ENCODE results near the gene ARPP21.

The ARPP21 gene

DNA sequence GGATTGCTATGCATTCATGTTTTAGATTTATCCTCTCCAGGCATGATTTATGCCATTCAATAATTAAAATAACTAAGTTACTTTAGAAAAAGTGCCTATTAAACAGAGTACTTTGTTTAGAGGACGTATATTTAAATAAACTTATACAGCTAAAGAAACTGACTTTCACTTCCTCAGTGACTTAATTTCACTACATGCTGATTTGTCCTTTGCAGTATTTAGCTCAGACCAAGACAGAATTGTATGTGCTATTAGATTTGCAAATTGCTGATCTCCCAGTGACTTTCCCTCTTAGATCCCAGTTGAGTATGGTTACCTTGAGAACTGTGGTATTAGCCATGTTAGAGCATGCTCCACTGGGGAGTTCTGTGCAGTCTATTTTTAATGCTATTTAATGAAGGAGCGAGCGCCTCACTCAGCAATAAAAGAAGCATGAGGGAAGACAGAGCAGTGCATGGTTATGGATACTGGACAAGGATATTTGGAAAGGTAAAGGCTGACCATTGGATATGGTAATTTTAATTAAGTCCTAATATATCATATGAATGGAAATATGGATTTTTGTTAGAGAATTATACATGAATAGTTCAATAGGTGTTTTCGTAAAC lies 2.7 kb downstream of the ARPP21 start:
- no peak for DNase-seq (ENCODE audit: low read depth)

DNA sequence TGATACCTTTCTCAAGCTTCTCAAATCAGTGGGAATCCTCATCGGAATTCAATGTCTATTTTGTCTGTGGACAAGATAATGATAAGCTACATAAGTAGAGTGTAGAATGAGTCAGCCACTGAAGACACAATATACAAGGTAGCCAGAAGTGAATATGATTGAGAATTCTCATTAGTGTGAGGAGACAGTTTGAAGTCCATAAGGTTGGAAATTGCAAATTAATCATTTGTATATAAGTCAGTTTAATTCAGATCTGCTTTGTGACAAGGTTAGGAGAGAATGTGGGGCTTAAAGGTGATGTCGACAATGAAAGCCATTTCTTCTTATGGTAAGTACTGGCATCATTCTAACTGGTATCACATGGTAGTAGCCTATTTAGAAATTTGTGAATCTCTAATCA lies 4.2 kb downstream of the ARPP21 start:
- DNase-seq (ENCODE audit: low read depth): no peak

DNA sequence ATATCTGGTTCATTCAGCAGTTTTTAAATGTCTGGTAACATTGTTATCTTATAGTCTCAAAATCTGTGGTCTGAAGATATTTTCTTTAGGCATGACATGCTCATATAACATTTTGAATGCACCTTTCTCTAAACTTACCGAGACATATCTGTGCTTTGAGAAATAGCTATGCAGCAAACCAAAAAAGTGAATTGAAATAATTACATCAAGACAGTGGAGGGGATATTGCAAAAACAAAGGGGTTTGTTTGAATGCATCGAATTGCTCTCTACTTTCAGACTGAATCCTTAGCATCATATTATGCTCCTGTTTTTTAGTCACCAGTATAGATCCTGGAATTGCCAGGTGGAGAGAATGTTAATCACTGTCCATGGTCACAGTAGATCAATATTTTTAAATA lies 5.1 kb downstream of the ARPP21 start:
- no peak for DNase-seq (ENCODE audit: low read depth)

DNA sequence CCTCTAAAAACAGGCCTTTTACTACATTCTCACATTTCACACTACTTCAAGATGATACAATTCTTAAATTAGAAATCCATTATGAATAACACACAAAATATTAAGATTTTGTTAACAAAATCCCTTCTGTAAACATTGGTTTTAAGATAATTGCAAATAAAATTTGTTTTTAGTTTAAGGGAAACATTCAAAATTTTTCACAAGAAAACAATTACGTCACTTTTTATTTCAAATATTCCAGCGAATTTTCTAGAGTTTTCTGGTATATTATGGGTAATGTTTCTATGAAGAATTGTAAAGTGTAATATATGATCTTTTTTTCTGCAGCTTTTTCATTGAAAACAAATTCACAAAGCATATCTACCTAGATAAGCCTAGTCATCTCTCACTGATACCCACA lies 5.9 kb downstream of the ARPP21 start:
- no peak for DNase-seq (ENCODE audit: low read depth)

DNA sequence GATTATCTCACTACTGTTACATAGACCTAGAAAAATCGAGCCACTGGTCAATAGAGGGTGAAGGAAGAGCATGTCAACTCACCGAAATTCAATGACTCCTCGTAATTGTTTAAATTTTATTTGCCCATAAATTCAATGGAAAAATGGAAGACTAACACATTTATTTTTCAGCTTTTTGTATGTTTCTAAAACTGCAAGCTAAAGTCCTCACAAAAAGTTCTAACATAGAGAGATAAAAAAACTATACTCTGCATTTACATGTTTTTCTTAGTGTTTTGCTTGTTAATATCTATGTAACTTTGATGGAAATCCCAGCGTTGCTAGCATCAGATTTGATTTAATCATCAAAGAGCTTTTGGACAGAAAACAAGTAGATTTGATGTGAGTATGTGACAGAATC lies 6.8 kb downstream of the ARPP21 start:
- DNase-seq (ENCODE audit: low read depth): no peak

DNA sequence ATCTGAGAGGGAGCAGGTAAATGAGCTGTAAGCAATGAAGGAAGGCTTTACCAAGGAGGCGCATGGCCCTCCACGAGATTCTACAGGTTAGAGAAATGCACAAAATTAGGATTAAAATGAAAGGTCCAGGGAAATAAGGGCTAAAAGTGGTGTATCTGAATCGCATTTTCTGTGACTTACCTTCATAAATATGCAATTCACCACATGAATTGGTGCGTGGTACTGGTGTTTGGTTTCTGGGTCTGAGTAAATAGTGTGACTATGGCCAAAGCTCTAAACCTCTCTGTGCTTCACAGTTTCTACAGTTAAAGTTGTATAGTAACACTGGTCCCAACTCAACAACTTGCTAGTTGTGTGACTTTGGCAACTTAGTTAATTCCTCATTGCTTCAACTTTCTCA lies 8.1 kb downstream of the ARPP21 start:
- DNase-seq (ENCODE audit: low read depth): no peak

DNA sequence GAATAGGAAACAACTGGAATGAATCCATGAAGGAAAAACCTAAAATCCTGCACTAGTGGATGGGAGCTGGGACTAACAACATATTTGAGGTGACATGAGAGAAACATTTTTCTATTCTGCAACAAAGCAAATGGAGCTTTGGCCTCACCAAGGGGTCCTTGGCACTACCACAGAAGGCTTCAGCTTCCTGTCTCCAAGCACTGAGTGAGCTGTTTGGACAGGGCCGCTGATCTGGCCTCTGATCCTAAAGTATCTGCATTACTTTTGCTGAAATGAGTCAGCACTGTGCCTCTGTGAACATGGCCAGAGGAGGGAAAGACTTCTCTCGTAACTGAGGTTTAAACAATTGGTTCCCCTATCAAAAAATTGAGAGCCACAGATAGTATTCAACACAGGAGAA lies 9.0 kb downstream of the ARPP21 start:
- no peak for DNase-seq (ENCODE audit: low read depth)

DNA sequence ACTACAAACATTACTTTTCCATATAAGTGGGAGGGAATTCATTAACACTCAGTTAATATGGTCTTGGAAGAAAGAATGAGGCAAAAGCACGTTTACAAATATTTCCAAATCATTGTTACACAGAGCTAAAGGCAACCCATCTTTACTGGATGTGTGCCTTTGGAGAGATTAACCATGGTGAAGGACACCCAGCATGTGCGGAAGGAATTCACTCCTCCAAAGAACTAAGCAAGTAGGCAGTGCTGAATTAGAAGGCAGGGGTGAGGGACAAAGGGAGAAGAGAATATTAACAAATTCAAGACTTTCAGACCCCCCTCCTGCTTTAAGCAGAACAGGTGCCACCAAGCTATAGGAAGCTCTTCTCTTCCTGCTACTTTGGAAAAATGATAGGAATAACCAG lies 10.1 kb downstream of the ARPP21 start:
- no peak for DNase-seq (ENCODE audit: low read depth)

DNA sequence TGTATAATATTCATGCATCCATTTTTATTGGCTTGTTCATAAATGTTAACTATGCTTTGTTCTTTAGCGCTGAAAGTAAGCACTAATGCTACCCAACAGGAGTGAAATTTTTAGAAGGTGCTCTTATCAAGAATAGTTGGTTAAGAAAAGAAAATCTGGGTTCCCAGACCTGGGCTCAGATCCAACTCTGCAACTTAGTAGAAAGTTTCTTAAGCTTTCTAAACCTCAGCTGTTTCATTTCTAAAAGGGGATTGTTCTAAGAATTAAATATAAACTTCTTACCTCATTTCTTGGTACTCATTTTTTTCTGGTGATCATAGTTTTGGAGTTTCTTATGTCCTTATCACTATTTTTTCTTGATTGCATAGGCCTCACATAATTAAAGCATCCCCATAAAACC lies 12.1 kb downstream of the ARPP21 start:
- DNase-seq (ENCODE audit: low read depth): no peak

DNA sequence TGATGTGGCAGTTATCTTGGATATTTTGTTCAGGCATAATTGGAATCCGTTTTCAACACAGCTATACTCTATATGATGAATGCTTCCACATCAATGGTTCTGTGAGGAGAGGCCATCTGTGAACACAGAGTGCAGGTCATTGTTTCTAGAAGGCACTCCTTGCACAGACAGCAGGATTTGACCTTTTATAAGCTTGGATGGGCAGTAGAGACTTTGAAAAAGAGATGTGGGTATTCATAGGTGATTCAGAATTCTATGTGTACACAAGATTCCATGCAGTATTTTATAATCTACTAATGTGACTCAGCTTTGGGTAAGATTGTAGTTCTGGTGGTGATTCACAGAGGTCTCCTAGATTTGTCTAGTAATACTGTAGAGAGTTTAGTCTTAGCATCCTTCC lies 12.5 kb downstream of the ARPP21 start:
- DNase-seq (ENCODE audit: low read depth): no peak

DNA sequence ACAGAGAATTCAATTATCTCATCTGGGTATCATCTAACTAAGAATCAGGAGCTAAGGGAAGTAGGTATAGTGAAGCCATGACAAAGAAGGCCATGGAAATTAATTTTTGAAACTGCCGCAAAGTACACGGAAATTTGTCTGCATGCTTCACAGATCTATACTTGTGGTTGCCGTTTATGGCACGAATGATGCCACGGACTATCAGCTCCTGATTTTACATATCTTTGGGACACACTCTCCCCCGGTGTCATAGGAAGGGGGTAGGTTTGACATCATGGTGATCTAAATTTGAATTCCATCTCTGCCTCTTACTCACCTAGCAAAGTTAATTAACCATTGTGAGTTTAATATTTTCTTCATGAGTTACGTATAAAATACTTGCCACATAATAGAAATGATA lies 14.0 kb downstream of the ARPP21 start:
- no peak for DNase-seq (ENCODE audit: low read depth)

DNA sequence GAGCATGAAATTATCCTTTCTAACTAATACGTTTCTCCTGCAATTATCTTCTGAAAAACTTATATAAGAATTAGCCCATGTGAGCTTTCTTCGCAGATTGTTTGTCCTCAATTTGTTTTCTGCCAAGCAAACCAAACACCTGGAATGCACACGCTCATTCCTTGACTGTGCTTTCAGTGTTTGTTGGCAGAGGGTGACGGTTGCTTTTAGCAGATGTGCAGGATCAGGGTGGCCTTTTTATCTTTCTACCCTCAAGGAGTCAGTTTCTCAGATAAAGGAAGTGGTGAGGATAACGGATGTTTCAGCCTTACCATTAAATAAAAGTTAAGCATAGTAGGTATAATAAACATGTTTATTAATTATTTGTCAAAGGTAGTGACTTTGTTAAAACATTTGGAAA lies 15.2 kb downstream of the ARPP21 start:
- DNase-seq (ENCODE audit: low read depth): no peak

DNA sequence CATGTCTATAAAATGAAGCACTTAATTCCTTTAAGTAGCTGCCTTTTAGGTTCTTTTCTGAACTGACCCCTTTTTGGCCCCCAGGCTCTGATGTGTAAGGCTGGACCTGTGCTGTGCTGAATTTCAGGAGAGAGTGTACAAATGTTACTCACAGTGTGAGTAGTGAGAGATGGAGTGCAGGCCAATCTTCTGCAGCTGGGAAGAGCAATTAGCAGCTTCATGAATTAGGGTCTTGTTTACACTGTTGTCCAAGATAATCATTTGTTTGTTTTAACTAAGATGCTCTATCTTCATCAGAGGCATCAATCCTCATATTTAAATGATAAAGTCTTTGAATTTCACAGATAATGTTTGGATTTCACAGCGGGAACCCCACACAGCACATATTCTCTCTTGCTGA lies 19.4 kb downstream of the ARPP21 start:
- no peak for DNase-seq (ENCODE audit: low read depth)

DNA sequence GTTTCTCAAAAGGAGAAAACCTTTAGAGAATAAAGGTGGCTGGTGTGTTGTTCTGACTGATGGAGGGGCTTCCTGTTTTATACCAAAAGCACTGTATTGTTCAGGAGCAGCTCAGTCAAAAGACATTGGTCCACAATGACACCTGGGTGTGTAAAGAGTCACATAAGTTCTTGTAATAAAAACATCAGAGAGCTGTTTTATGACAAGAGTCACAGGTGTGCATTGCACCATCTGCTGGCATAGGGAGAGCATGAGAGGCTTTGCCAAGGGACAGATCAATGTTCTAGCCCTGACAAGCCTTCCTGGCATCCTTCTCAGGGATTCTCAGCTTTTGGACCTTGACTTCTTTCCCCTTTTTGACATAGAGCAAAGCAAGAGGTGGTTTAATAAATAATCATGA lies 20.4 kb downstream of the ARPP21 start:
- DNase-seq (ENCODE audit: low read depth): no peak

DNA sequence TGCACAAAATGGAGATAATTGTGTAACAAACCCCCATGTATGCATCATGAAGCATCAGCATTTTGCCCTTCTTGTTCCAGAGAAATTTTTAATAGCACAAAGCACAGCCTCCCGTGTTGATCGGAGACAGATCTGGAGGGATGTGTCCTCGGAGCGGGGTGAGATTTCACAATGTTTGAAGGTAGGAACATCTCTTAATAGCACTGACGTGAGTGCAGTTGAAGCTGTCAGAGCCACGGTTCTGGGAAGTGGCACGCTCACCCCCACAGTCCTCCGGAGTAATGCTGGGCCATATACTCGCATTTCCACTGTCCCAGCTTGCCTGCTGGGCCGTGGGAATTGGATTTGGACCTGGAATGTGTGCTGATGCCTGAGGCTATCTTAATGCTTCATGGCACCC lies 24.1 kb downstream of the ARPP21 start:
- DNase-seq (ENCODE audit: low read depth): no peak

DNA sequence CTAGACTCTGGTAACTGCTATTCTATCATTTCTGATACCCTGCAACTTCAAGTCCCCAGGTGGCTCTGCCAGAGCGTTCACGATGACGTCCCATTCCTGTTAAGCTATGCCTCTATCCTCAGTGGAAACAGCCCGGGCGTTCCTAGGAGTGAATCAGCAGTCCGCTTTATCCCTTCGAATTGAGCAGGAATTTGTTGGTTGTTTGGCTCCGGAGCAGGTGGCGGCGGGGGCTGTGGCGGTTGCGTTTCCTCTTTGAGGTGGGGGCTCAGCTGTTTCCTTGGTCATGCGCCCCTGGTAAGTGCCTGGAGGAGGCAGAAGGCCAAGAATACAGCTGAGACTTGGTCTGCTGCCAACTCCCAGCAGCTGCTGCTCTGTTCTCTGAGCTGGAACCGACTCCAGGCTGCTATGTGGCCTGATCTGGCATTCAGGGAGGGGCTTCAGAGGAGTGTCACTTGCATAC lies 25.2 kb downstream of the ARPP21 start:
- DNase-seq (ENCODE audit: low read depth): no peak

DNA sequence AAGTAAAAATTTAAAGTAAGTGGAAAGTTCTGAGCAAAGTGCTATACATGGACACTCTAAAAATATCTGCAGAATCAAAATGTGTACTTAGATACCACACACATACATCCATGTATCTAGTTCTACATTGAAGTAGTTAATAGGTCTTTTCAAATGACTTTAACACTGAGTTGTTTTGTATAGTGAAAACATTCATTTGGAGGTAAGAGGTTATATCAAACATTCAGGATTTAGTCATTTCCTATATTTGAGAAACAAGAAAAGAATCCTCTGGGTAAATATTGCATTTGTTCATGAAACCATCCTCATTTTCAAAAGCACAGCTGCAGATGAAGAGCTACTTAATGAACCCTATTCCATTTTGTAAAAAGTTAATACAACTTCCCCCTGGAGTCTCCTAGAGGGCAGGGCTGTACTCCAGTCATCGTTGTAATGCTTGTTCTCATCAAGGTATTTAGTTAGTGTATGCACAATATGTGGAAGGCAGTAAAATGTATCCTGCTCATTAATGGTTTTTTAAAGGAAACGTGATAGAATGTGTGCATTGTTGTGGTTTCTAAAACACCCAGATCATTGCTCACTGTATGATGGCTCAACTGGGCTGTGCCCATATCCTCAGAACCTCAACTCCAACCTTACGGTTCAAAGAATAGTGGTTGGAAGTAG lies 26.2 kb downstream of the ARPP21 start:
- no peak for DNase-seq (ENCODE audit: low read depth)

DNA sequence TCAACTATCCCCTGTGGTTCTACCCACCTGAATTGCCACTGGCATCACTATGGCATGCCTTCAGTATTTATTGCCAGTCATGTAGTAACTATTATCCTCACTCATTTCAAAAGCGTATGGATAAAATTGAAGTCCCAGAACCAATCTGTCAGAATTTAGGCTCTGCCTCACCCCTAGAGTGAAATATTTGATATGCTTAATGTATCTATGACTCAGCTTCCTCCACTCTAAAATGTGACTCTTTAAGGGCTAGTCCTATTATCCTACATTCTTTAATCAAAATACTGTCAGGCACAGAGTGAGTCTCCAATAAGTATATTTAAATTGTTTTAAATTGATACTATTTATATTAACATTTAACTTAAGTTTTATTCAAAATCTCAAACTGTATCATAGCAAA lies 27.6 kb downstream of the ARPP21 start:
- no peak for DNase-seq (ENCODE audit: low read depth)

DNA sequence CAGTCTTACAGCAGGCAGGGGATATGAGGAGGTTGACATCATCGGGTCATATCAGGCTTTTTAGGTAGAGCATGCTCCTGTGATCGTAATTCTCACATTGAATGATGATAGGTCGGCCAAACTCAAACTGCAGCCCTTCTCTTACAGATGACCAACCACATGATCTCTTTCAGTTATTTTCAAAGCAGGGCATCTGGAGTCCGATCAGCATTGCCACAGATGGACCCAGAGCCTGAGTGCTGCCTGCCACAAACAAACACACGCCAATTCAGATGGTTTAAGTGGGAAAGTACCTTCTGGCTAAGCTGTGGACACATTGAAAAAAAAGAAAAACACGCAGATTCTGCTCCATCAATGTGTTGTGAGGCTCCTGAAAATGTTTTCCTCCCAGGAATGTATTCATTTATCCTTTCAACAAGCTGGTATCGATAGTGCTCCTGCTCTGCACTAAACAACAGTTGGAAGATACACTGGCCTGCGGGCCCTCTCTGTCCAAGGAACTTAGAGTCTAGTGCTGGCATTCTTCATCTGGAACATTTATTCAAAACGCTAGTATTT lies 31.2 kb downstream of the ARPP21 start:
- DNase-seq (ENCODE audit: low read depth): no peak

DNA sequence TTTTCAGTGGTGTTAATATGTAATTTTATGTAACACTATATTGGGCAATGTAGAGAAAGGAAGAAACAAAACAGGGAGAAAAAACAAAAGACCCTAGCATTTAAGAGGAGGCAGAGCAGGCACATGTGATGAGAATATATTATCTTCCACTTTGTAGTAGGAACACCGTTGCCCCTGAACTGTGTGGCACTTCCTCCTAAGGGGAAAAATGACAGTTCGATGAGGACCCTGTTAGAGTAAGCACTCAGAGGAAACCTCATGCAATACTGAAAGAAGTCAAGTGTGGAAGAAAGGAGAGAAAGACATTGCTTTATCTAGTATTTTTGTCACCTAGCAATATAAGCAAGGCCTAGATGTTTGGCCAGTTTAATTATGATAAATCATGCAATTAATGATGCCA lies 32.2 kb downstream of the ARPP21 start:
- no peak for DNase-seq (ENCODE audit: low read depth)

DNA sequence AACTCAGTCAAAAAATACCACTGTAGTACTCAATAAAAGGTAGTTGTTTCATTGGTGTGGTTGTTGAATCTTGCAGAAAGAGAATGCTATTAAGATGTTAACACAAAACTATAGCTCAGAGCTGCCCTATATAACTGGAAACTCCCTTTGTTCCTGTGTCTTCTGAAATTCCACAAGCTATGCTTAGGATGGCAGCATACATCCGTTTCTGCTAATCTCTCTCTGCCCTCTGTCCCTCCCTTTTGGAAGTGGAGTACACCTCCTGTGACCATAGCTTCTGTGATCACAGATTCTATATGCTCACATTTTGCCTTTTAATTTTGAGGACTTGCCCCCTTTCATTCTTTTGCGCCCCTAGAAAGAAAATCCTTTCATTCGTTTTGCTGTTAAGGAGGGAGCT lies 33.7 kb downstream of the ARPP21 start:
- DNase-seq (ENCODE audit: low read depth): no peak

DNA sequence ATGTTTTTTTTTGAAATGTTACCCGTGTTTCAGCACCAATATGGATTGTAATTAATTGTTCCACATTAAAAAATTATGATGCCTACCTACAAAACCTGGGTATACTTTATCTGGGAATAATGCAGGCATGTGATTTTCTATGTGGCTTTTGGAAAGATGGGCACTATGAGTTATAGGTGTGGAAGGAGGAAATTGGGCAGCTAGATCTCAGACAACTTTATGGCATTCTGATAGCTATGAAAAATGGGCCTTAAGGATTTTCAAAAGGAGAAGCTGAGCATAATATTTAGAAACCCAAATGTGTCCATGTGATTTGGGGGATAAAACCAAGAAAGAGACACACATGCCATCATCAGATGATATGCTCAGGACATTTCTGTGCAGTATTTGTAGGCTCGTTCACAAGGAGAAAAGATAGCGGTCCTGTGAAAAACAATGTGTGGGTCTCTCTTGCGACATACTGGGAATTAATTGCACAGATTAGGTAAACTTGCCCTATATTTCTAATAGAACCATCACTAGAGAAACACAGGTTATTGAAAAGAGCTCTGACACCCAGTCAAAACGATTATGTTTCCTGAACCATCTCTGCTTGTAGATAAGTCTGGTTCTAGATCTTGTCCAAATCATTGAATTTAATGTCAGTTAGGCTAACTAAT lies 35.3 kb downstream of the ARPP21 start:
- no peak for DNase-seq (ENCODE audit: low read depth)

DNA sequence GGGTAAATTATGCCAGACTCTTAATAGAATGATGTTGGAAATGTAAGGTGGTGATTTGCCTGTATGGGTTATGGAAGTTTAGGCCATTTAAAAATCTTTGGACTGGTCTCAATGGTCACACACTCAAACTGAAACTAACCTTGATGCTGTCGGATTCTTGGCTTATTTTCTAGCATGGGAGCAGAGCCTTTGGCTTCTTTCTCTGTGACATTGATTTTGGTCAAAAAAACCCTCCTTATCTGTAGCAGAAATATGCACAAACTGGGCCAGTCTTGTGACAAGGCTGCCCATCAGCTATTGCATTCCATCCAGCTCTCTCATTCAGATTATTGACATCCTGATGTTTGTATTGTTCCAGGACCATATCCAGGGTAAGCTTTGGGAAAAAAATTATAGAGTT lies 35.9 kb downstream of the ARPP21 start:
- no peak for DNase-seq (ENCODE audit: low read depth)

DNA sequence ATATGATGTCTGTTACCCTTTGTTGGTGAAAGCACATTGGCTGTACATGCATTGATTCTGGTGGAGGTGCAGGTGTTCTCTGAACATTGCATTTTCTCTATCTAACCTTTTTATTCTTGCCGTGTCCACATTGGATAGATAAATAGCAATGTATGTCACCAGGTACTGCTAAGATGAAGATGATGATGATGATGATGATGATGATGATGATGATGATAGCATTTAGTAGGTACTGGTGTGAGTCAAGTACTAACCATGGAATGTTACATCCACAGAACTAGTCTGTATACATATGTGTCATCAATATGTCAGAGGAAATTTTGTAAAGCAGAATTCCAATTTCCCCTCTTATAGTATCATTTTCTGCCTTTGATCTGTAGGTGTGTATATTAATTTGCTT lies 36.3 kb downstream of the ARPP21 start:
- DNase-seq (ENCODE audit: low read depth): no peak

Measured in stromal cell of bone marrow (primary cell).